Activated CD4-positive, alpha-beta T cell treated with anti-CD3 and anti-CD28 coated beads for 4 hours (primary cell): ENCODE data around the gene FN3K.
"Not testable (repeated sequence)": the region's sequence is repeated elsewhere in the genome, so short reads cannot be mapped to it uniquely, and the experiment has no call there.

Experiments
- DNase-seq, 2 donors: peaks; one replicate each; pipeline ENCODE4 v3.0.0-alpha.2; 2020

FN3K gene

DNA sequence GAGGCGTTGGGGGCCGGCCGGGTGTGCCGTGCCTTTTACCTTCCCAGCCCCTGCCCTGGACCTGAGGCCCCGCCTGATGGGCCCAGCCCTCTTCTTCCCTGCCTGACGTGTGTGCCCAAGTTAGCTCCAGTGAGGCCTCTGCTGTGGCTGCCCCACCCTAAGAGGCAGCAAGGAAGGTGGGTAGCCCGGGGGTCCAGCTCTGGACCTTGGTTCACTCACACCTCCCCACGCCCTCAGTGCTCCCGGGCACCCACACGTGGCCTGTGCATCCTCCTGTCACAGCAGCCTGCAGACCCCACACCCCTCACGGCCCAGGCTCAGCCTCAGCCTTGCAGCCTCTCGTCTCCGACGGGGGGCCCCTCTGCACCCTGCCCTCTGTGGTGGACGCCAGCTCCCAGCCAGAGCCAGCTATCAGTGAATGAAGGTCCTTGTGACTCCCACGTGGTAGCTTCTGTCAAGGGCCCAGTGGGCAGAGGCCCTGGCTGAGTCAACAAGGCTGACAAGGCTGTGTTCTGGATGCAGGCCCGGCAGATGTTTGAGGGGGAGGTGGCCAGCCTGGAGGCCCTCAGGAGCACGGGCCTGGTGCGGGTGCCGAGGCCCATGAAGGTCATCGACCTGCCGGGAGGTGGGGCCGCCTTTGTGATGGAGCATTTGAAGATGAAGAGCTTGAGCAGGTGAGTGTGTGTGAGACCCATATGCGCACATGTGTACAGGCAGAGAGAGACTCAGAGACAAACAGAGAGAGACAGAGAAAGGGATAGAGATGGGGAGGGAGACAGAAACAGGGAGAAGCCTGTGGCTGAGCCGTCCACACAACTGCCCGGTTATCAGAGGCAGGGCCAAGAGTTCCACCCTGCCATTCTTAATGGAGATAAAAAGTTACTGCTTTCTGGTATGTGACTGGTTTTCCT is 2.8 kb downstream of the FN3K start:
- DNase-seq: no peak

DNA sequence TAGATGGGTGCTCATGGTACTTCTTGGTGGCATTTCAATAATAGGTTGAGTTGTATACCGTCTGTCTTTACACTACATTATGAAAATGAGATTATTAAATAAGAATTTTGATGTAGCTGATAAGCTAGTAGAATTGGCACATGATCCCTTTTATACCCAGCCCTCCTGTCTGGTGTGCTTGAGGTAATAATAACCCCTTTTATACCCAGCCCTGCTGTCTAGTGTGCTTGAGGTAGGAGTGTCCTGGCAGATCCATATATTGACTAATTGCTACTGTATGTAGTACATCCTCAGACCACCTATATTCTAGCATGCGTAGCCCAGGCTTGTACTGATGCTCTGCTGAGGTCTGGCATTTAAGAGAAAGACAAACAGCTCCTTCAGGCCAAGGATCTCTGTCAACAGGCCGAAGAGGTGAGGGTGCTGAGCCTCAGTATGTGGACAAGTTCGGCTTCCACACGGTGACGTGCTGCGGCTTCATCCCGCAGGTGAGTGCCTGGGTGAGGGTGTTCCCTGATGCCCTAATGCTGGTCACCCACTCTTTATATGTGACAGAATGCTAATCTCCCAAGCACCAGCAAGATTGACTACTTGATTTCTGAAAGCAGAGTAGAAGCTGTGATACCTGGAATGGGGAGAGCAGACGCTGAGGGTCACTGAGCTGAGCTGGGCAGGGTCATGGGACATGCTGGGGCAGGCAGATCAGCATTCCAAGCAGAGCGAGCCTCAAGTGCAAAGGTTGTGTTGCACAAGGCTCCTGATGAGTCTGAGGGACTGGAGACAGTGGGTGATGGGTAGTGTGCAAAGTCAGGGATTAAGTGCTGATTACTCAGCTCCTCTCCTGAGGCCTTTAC is 5.7 kb downstream of the FN3K start:
- no peak for DNase-seq

DNA sequence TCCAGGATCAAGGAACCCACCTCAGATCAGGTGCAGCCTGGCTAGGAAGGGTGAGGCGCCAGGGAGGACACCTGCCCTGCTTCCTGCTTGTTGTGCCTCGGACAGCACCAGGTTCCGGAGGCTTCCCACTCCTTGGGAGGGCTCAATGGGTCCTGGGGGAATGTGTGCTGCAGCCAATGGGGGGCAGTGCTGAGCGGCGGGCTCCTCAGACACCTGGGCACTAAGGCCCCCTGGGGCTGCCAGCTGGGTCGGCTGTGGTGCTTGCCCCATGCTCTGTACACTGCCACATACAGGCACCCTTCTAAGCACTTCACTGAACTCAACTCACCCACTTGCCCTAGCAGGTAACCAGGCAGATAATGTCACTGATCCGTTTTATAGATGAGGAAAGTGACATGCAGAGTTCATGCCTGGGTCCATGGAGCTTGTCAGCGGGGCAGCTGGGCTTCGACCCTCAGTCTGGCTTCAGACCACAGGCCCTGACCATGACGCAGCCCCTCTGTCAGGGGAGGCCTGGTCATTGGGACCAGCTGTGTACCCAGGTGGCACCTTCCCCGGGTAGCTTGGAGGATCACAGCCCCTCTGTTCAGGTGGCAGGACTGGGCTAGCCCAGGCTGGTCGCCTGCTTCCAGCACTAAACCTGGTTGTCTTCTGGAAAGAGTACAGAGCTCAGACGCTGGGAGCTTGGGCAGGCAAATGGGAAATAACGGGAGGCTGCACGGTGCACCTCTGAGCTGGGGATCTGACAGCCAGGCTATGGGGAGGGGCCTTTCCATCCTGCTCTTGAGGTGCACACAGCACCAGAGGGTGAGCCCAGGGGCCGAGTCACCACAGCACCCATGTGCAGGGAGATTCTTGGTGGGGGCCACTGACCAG is 8.2 kb downstream of the FN3K start:
- no peak for DNase-seq

DNA sequence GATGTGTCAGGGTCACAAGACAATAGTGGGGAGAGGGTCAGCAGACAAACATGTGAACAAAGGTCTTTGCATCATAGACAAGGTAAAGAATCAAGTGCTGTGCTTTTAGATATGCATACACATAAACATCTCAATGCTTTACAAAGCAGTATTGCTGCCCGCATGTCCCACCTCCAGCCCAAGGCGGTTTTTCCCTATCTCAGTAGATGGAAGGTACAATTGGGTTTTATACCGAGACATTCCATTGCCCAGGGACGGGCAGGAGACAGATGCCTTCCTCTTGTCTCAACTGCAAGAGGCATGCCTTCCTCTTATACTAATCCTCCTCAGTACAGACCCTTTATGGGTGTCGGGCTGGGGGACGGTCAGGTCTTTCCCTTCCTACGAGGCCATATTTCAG is 9.3 kb downstream of the FN3K start:
- not testable (repeated sequence) for DNase-seq

DNA sequence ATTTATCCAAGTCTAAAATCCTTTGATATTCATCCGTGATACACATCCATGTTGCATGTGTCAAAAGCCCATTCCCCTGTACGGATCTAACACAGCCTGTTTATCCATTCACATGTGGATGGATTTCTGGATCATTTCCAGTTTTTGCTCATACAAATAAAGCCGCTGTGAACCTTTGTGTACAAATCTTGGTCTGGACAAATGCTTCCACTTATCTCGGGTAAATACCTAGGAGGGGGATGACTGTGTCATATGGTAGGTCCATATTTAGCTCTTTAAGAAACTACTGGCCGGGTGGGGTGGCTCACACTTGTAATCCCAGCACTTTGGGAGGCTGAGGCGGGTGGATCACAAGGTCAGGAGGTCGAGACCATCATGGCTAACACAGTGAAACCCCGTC is 10.1 kb downstream of the FN3K start:
- no peak for DNase-seq

DNA sequence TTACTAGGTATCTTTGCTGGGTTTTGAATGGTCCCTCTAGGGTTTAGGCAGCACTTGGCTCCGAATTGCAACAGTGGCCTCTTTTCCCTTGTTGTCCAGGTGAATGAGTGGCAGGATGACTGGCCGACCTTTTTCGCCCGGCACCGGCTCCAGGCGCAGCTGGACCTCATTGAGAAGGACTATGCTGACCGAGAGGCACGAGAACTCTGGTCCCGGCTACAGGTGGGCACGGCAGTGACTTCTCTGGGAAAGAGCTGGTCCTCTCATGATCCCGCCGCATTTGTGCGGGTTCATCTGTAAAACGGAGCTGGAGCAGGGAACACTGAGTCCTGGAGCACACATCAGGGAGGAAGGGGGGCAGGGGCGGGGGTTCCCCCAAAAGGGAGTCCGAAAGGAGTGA is 13.3 kb downstream of the FN3K start:
- DNase-seq: no peak

DNA sequence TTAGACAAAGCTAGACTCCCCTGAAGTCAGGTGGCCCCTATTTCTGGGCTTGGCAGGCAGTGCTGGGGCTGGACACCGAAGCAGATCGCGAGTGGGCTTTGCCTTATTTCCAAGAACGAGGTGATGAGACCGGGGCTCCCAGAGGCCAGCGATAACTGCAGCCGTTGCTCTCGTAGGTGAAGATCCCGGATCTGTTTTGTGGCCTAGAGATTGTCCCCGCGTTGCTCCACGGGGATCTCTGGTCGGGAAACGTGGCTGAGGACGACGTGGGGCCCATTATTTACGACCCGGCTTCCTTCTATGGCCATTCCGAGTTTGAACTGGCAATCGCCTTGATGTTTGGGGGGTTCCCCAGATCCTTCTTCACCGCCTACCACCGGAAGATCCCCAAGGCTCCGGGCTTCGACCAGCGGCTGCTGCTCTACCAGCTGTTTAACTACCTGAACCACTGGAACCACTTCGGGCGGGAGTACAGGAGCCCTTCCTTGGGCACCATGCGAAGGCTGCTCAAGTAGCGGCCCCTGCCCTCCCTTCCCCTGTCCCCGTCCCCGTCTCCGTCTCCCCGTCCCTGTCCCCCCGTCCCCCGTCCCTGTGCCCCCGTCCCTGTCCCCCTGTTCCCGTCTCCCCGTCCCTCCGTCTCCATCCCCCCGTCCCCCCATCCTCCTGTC is 15.0 kb downstream of the FN3K start:
- DNase-seq: peak in 1 of 2 donors; percentile 11

DNA sequence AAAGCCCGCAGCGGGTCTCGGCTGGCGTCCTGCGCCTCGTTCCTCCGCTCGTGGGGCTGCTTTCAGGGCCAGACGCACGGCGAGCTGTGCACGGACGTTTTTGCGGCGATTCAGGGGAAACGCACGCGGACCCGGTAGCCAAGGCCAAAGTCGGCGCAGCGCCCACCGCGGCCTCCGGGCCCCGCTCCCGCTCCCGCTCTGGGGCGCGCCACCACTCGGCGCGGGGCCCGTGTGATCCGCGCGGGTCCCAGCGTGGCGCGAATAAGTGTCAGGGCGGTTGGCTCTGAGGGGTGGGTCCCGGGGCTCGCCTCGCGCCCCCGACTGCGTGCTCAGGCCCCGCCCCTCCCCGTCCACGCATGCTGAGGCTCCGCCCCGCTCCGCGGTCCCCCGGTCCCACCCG is 15.8 kb downstream of the FN3K start:
- no peak for DNase-seq

DNA sequence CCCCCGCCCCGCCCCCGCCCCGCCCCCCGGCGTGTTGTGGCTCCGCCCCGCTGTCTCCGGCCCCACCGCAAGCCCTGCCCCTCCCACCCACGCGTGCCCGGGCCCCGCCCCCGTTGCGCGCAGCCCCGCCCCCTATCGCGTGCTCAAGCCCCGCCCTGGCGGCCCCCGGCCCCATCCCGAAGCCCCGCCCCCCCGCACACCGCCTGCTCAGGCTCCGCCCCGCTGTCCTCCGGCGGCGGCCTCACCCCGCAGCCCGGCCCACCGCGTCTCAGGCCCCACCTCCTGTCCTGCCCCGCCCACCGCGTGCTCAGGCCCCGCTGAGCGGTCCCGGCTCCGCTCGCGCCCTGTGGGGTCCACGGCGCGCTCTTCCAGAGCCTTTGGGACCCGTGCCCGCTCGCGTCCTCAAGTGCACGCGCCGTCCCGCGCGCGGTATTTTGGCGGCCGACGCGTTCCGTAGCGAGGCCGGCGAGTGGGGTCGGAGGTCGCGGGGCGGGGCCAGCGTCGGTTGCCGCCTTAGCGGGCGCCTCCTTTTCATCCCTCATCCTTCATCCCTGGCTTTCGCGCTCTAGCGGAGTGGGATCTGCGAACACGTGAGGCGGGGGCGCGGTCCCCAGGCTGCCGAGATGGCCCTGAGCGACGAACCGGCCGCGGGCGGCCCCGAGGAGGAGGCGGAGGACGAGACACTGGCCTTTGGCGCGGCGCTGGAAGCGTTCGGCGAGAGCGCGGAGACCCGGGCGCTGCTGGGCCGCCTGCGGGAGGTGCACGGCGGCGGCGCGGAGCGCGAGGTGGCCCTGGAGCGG is 16.4 kb downstream of the FN3K start, which contains the start of gene TBCD:
Gene TBCD (plus strand): TSS at position 495 of the 800 bp plus-strand sequence. CDS start 129 bp downstream, at position 624.
- peak; percentile 89 to 92 for DNase-seq

DNA sequence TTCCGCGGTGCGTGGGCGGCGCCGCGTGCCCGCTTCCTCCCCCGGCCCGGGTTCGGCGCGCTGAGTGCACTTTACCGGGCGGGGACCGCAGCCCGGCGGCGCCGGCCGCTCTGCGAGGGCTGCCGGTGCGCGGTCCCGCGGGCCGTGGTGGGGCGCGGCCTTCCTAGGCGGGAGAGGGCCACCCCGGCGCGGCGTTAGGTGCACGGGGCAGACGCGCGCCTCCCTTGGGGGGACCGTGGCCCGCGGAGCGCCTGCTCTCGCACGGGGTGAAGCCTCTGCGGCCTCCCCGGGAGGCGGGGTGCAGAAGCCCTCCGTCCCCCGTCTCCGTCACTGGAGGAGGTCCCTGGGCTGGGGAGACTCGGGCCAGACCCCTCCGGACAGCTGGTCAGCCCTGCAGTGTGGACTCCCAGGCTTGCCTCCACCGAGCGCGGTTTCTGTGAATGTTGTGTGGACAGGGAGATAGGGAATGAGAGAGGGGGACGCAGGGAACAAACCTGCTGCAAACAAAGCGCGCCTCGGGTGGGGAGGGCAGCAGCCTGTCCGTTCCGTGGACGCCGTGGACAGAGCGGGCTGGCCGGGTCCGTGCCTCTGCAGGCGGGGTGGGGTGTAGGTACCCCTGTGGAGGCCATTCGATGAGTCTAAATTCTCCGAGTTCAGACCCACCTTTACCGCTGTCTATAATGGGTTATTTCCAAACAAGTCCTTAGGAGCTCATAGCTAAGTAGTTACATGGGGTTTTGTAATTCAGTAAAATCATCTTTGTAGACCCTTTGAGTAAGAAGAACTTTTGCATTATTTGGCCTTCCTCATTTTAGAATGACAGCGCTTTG is 17.2 kb downstream of the FN3K start:
- DNase-seq: no peak

DNA sequence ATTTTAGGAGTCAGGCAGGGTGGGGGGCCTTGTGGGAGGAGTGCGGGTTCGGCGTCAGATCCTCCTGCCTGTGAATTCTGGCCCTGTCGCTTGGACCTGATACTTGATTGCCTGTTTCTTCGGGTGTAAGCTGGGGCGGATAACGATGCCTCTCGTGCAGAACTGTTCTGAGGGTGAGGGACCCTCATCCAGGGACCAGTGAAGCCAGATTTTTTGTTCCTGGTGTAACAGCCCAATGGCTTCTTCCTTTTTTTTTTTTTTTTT is 17.7 kb downstream of the FN3K start:
- no peak for DNase-seq

DNA sequence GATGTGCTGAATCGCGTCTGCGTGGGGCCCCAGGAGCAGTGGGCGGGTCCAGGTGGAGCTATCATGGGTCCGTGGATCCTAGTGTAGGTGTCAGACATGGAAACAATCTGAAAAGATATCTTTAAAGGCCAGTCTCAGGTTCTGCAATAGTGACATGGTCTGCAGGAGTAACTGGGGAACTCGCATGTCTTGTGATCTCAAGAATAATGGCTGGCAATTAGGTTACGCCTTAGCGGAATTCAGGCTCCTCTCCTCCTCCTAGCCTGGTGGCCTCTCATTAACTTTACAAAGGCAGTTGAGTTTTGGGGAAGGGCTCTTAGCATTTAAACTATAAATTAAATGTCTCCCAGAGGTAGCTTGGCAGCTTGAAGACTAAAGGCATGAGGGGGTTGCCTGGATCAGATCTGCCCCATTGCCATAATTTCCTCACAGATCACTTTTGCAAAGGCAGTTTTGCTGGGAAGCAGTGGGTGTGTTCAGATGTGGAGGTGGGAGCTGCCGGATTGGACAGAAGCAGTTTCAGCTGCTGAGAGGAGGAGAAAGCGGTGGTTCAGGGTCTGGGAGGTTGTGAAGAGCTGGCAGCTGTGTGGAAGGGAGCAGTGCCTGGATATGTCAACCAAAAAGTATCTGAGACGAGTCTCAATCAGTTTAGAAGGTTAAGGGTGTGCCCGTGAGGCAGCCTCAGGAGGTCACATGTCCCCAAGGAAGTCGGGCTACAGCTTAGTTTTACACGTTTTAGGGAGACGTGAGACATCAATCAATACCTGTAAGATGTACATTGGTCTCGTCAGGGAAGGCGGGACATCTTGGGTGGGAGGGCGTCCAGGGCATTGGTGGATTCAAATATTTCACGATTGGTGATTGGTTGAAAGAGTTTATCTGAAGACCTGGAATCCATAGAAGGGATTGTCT is 19.1 kb downstream of the FN3K start:
- DNase-seq: no peak

DNA sequence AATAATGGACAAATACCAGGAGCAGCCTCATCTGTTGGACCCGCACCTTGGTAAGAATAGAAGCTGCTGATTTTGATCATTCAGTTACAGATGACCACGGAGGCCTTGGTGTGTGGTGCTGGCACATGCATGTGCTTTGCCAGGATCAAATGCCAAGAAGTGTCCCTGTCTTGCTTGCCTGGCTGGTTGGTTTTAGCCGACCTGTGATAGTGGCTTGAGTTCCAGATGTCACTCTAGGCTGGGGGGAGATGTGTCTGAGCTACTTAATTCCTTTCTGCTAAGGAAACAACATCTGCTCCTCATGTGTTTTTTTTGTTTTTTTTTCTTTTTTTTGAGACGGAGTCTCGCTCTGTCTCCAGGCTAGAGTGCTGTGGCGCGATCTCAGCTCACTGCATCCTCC is 20.8 kb downstream of the FN3K start:
- DNase-seq: no peak

DNA sequence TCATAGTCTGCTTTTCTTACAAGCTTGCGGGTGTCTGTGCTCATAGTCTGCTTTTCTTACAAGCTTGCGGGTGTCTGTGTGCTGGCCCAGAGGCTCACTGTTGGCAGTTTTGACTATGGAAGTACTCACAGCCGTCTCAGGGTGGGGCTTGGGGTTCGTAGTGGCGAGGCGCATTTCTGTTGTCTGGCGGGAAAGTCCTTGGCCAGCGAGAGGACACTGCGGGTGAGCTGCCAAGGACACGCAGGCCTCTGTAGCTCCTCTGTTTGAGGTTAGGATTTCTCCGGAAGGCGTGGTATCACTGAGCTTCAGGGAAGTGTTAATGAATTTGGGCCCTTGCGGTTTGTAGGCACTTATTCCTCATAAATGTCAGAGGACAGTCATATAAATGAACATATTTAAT is 30.0 kb downstream of the FN3K start:
- DNase-seq: no peak

DNA sequence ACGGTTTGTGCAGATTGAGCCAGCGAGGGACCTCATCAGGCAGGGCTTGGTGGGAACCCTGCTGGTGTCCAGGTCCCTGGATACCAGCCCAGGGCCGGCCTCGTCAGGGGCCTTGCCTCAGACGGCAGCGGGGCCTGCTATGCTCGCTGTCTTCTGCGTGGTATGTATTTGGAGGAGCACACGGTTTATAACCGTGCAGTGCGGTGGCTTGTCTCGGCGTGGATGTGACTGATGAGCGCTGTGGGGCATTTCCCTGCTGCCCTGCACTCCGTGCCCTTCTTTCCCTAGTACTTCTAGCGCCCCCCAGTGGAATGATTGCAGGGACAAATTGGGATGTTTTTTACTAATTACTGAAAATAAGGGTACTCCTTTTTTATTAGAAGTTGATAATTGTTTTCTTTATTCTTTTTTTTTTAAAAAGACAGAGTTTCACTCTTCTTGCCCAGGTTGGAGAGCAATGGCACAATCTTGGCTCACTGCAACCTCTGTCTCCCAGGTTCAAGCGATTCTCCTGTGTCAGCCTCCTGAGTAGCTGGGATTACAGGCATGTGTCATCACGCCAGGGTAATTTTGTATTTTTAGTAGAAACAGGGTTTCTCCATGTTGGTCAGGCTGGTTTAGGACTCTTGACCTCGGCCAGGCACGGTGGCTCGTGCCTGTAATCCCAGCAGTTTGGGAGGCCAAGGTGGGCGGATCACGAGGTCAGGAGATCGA is 31.8 kb downstream of the FN3K start:
- peak; percentile 44 to 61 for DNase-seq

DNA sequence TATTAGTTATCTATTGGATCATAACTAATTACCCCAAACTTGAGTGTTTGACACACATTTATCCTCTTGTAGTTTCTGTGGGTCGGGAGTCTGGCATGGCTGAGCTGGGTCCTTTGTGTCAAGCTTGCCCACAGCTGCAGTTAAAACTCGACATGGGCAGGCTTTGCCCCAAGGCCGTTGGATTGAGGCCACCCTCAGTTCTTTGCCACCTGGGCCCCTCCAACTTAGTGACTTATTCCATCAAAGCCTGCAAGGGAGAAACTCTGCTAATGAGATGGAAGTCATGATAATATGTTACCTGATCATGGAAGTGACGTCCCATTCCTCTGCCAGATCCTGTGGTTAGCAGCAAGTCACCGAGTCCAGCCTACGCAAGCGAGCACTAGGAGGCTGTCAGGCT is 33.6 kb downstream of the FN3K start:
- no peak for DNase-seq

DNA sequence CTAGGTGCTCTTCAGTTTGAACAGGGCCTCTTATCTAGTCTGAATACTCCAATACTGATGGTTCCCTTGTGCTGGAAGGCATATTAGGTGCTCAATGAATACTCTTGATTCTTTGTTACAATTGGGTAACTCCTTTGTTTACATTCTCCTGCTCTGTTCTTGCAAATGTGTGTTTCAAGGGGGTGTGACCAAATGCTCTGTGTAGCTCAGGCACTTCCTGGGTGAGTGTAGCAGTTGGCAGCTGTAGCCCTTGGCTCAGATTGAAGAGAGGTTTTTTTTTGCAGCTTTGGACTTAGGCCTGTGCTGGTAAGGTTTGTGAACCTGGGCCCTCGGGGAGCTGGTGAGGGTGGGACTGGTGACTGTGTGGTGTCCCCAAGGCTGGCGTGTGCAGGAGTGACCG is 36.6 kb downstream of the FN3K start:
- no peak for DNase-seq

DNA sequence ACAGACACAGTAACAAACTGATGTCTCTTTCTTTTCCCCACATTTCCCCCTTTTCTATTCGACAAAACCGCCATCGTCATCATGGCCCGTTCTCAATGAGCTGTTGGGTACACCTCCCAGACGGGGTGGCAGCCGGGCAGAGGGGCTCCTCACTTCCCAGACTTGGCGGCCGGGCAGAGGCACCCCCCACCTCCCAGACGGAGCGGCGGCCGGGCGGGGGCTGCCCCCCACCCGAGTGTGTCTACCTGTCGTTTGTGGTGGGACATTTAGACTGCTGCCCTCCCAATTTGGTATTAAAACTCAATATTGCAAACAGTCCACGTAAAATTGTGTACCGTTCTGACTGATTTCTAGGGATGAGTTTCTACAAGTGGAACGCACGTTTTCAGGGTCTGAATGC is 39.0 kb downstream of the FN3K start:
- not testable (repeated sequence) for DNase-seq
